ENCODE measurements around the gene CAPN13.

Gene CAPN13

GRCh38 chr2:30798536-30798991 lies 8.7 kb downstream of the CAPN13 start:
- Histone ChIP-seq H3K36me3 (ENCODE audit: control insufficient read depth, low read length) (no peaks in the 10 kb centered on the region), H3K27me3 (ENCODE audit: control insufficient read depth, low read length) (peaks cover 5% of the 10 kb centered on the region), H3K79me2 (ENCODE audit: control insufficient read depth, low read length) (no peaks in the 10 kb centered on the region), H3K4me2 (ENCODE audit: low read length) (no peak overlapping the region), H3F3A (ENCODE audit: control insufficient read depth, insufficient read depth) (no peaks in the 10 kb centered on the region), H3K4me3 (ENCODE audit: low read length) (no peak overlapping the region), H3K4me1 (ENCODE audit: control insufficient read depth, low read length) (no peaks in the 10 kb centered on the region), H3K9me3 (ENCODE audit: control insufficient read depth, insufficient read depth, low read length) (no peaks in the 10 kb centered on the region), H4K20me1 (ENCODE audit: control insufficient read depth, insufficient read depth, low read depth, low read length) (no peaks in the 10 kb centered on the region), H3K9me2 (replicated peaks; ENCODE audit: control insufficient read depth, low read length) (no peaks in the 10 kb centered on the region), H3K27ac (ENCODE audit: low read depth, low read length) (no peak overlapping the region)
- TF ChIP-seq CTCF (IDR thresholded peaks at IDR 0.05; ENCODE audit: low read depth, low read length, poor library complexity, severe bottlenecking) (no peak), EZH2phosphoT487 (IDR thresholded peaks at IDR 0.05; ENCODE audit: borderline replicate concordance, low read length) (no peak)

GRCh38 chr2:30797381-30798015 lies 9.7 kb downstream of the CAPN13 start:
- H3K27me3 ChIP-seq (ENCODE audit: control insufficient read depth, low read length) = peaks cover 9% of the 10 kb centered on the region
- no peaks in the 10 kb centered on the region for H3K36me3 ChIP-seq (ENCODE audit: control insufficient read depth, low read length)
- no peaks in the 10 kb centered on the region for H3K9me3 ChIP-seq (ENCODE audit: control insufficient read depth, insufficient read depth, low read length)
- peaks cover 3% of the 10 kb centered on the region for H3K4me1 ChIP-seq (ENCODE audit: control insufficient read depth, low read length)
- H3K27ac ChIP-seq (ENCODE audit: low read depth, low read length) = no peak overlapping the region
- no peak overlapping the region for H3K4me2 ChIP-seq (ENCODE audit: low read length)
- H3F3A ChIP-seq (ENCODE audit: control insufficient read depth, insufficient read depth) = no peaks in the 10 kb centered on the region
- H4K20me1 ChIP-seq (ENCODE audit: control insufficient read depth, insufficient read depth, low read depth, low read length) = no peaks in the 10 kb centered on the region
- no peak overlapping the region for H3K4me3 ChIP-seq (ENCODE audit: low read length)
- no peaks in the 10 kb centered on the region for H3K79me2 ChIP-seq (ENCODE audit: control insufficient read depth, low read length)
- TF ChIP-seq EZH2phosphoT487 (IDR thresholded peaks at IDR 0.05; ENCODE audit: borderline replicate concordance, low read length) (no peak), CTCF (IDR thresholded peaks at IDR 0.05; ENCODE audit: low read depth, low read length, poor library complexity, severe bottlenecking) (no peak)
- H3K9me2 ChIP-seq (replicated peaks; ENCODE audit: control insufficient read depth, low read length) = no peaks in the 10 kb centered on the region

GRCh38 chr2:30796699-30797098 lies 10.5 kb downstream of the CAPN13 start:
- TF ChIP-seq CTCF (IDR thresholded peaks at IDR 0.05; ENCODE audit: low read depth, low read length, poor library complexity, severe bottlenecking) (no peak), EZH2phosphoT487 (IDR thresholded peaks at IDR 0.05; ENCODE audit: borderline replicate concordance, low read length) (no peak)
- H3K27ac ChIP-seq (ENCODE audit: low read depth, low read length) = no peak overlapping the region
- peaks cover 14% of the 10 kb centered on the region for H3K27me3 ChIP-seq (ENCODE audit: control insufficient read depth, low read length)
- no peaks in the 10 kb centered on the region for H3F3A ChIP-seq (ENCODE audit: control insufficient read depth, insufficient read depth)
- peaks cover 7% of the 10 kb centered on the region for H3K4me1 ChIP-seq (ENCODE audit: control insufficient read depth, low read length)
- no peaks in the 10 kb centered on the region for H3K36me3 ChIP-seq (ENCODE audit: control insufficient read depth, low read length)
- H3K4me3 ChIP-seq (ENCODE audit: low read length) = no peak overlapping the region
- no peaks in the 10 kb centered on the region for H3K79me2 ChIP-seq (ENCODE audit: control insufficient read depth, low read length)
- H3K9me2 ChIP-seq (replicated peaks; ENCODE audit: control insufficient read depth, low read length) = no peaks in the 10 kb centered on the region
- no peak overlapping the region for H3K4me2 ChIP-seq (ENCODE audit: low read length)
- H3K9me3 ChIP-seq (ENCODE audit: control insufficient read depth, insufficient read depth, low read length) = no peaks in the 10 kb centered on the region
- no peaks in the 10 kb centered on the region for H4K20me1 ChIP-seq (ENCODE audit: control insufficient read depth, insufficient read depth, low read depth, low read length)
